ENCODE results near the gene SLC1A5. TPM values are rescaled to one million over a fixed set of nuclear protein-coding genes. Genes with fewer than 3 reads are reported as not detected.

SLC1A5 gene
- total RNA-seq, 1 donor from 2014 or later, result 5.9 TPM

- no peaks in the 10 kb centered on the region for H3K27me3 ChIP-seq (ENCODE audit: low read depth)
- intact Hi-C loops (cut with micrococcal nuclease), result no loop called here
- H3K9me3 ChIP-seq (replicated peaks), result no peaks in the 10 kb centered on the region
- H3K36me3 ChIP-seq, result no peaks in the 10 kb centered on the region
- no peak overlapping the region for H3K4me3 ChIP-seq
- H3K27ac ChIP-seq (replicated peaks), result no peak overlapping the region
- TF ChIP-seq, protein P1, sequence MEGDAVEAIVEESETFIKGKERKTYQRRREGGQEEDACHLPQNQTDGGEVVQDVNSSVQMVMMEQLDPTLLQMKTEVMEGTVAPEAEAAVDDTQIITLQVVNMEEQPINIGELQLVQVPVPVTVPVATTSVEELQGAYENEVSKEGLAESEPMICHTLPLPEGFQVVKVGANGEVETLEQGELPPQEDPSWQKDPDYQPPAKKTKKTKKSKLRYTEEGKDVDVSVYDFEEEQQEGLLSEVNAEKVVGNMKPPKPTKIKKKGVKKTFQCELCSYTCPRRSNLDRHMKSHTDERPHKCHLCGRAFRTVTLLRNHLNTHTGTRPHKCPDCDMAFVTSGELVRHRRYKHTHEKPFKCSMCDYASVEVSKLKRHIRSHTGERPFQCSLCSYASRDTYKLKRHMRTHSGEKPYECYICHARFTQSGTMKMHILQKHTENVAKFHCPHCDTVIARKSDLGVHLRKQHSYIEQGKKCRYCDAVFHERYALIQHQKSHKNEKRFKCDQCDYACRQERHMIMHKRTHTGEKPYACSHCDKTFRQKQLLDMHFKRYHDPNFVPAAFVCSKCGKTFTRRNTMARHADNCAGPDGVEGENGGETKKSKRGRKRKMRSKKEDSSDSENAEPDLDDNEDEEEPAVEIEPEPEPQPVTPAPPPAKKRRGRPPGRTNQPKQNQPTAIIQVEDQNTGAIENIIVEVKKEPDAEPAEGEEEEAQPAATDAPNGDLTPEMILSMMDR (IDR thresholded peaks at IDR 0.05; ENCODE audit: borderline replicate concordance), result no peak
- no peaks in the 10 kb centered on the region for H3K4me1 ChIP-seq
- no peak for DNase-seq
These were observed 9.5 kb upstream of the SLC1A5 start for GRCh38 chr19:46797881-46798280.

- Histone ChIP-seq H3K4me1 (peaks cover 21% of the 10 kb centered on the region), H3K27ac (replicated peaks) (no peak overlapping the region)
- TF ChIP-seq, protein P1 (IDR thresholded peaks at IDR 0.05; ENCODE audit: borderline replicate concordance), result no peak
These were observed 3.5 kb upstream of the SLC1A5 start for GRCh38 chr19:46791944-46792343.

GRCh38 chr19:46789371-46789770 is 977 bp upstream of the SLC1A5 start:
- TF ChIP-seq, protein P1 (IDR thresholded peaks at IDR 0.05; ENCODE audit: borderline replicate concordance), result no peak
- Histone ChIP-seq H3K9me3 (replicated peaks) (no peaks in the 10 kb centered on the region), H3K27ac (replicated peaks) (no peak overlapping the region), H3K4me1 (peaks cover 46% of the 10 kb centered on the region), H3K36me3 (no peaks in the 10 kb centered on the region), H3K27me3 (ENCODE audit: low read depth) (peaks cover 6% of the 10 kb centered on the region), H3K4me3 (no peak overlapping the region)
- intact Hi-C loops (cut with micrococcal nuclease), result no loop called here
- DNase-seq, result no peak

More at GRCh38 chr19:46791944-46792343, 3.5 kb upstream of the SLC1A5 start:
- H3K36me3 ChIP-seq, result no peaks in the 10 kb centered on the region
- H3K4me3 ChIP-seq, result no peak overlapping the region
- intact Hi-C loops (cut with micrococcal nuclease), result no loop called here
- peaks cover 6% of the 10 kb centered on the region for H3K27me3 ChIP-seq (ENCODE audit: low read depth)
- no peaks in the 10 kb centered on the region for H3K9me3 ChIP-seq (replicated peaks)
- no peak for DNase-seq

DNA sequence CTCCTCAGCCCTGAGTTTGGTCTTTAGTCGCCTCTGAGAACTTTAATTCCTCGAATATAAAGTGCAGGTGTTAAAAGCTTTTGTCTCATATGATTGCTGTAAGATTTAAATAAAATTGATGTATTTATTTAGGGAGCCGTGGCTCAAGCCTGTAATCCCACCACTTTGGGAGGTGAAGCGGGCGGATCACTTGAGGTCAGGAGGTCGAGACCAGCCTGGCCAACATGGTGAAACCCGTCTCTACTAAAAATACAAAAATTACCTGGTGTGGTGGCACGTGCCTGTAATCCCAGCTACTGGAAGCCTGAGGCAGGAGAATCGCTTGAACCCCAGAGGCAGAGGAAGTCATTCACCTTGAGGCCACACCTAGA is 559 bp upstream of the SLC1A5 start:
- Histone ChIP-seq H3K4me1 (peaks cover 50% of the 10 kb centered on the region), H3K36me3 (no peaks in the 10 kb centered on the region), H3K27me3 (ENCODE audit: low read depth) (peaks cover 6% of the 10 kb centered on the region), H3K27ac (replicated peaks) (no peak overlapping the region), H3K4me3 (peak overlapping the region; percentile 70), H3K9me3 (replicated peaks) (no peaks in the 10 kb centered on the region)
- intact Hi-C loops (cut with micrococcal nuclease), result no loop called here
- TF ChIP-seq, protein P1 (IDR thresholded peaks at IDR 0.05; ENCODE audit: borderline replicate concordance), result no peak
- DNase-seq, result no peak

- Histone ChIP-seq H3K4me1 (peaks cover 52% of the 10 kb centered on the region), H3K27ac (replicated peaks) (peak overlapping the region; percentile 87), H3K27me3 (ENCODE audit: low read depth) (peaks cover 6% of the 10 kb centered on the region), H3K36me3 (no peaks in the 10 kb centered on the region), H3K4me3 (peak overlapping the region; percentile 70), H3K9me3 (replicated peaks) (no peaks in the 10 kb centered on the region)
- TF ChIP-seq, protein P1 (IDR thresholded peaks at IDR 0.05; ENCODE audit: borderline replicate concordance), result no peak
- intact Hi-C loops (cut with micrococcal nuclease), result no loop called here
- peak; percentile 65 for DNase-seq
These were observed 798 bp downstream of the SLC1A5 start for GRCh38 chr19:46787331-46788261.
